HG03139 (cell line): ENCODE data around the gene KLHL26.
"Not testable (repeated sequence)": the region's sequence is repeated elsewhere in the genome, so short reads cannot be mapped to it uniquely, and the experiment has no call there.

Experiments used
- ATAC-seq: cut with Tn5 transposase; IDR thresholded peaks from one replicate; pipeline ENCODE4 v1.9.1; 2021; ENCODE audit not compliant: unreplicated experiment

KLHL26 gene

GRCh38 chr19:18636969-18637629, at the start of gene KLHL26:
Gene KLHL26, plus strand, starts transcription at chr19:18637028. Its CDS starts 27 bp downstream, at chr19:18637055.
- ATAC-seq = no peak

GRCh38 chr19:18587561-18587960, 49.3 kb upstream of the KLHL26 start:
- ATAC-seq = no peak

GRCh38 chr19:18587962-18588610, 48.7 kb upstream of the KLHL26 start:
- ATAC-seq = no peak

GRCh38 chr19:18588611-18589379, 48.0 kb upstream of the KLHL26 start, which contains the start of gene REX1BD:
Gene REX1BD, plus strand, starts transcription at chr19:18588798. Its CDS starts 4 bp downstream, at chr19:18588802.
- peak; percentile 61 for ATAC-seq

GRCh38 chr19:18589380-18590272, 47.2 kb upstream of the KLHL26 start:
- peak; percentile 30 for ATAC-seq

GRCh38 chr19:18590273-18591272, 46.3 kb upstream of the KLHL26 start:
- ATAC-seq = no peak

- no peak for ATAC-seq
Measured at GRCh38 chr19:18591735-18592385, 45.0 kb upstream of the KLHL26 start.

GRCh38 chr19:18592732-18593131, 44.1 kb upstream of the KLHL26 start:
- not testable (repeated sequence) for ATAC-seq

- ATAC-seq = no peak
Measured at GRCh38 chr19:18593367-18594095, 43.3 kb upstream of the KLHL26 start.

- ATAC-seq = peak; percentile 46
Measured at GRCh38 chr19:18594096-18594823, 42.6 kb upstream of the KLHL26 start.

GRCh38 chr19:18594824-18595373, 41.9 kb upstream of the KLHL26 start:
- no peak for ATAC-seq

GRCh38 chr19:18595475-18595874, 41.4 kb upstream of the KLHL26 start:
- ATAC-seq = no peak

GRCh38 chr19:18596752-18597157, 40.1 kb upstream of the KLHL26 start:
- ATAC-seq = no peak

GRCh38 chr19:18597809-18598660, 38.8 kb upstream of the KLHL26 start:
- ATAC-seq = no peak

GRCh38 chr19:18599485-18599884, 37.3 kb upstream of the KLHL26 start:
- ATAC-seq = no peak

GRCh38 chr19:18600692-18601397, 36.0 kb upstream of the KLHL26 start:
- ATAC-seq = not testable (repeated sequence)
